ENCODE measurements around the gene EXOC6B. TPM values are rescaled to one million over a fixed set of nuclear protein-coding genes. Genes with fewer than 3 reads are reported as not detected.

The EXOC6B gene
- total and polyA plus RNA-seq, 10 of the 15 experiments (the other 5 are each of a cell fraction or from before 2014, with no cell fraction given): 0.23 to 2.2 (median 1.2) TPM

- FAIRE-seq: no peak
- in situ Hi-C loops (cut with MboI): no loop called here
- Histone ChIP-seq H3K4me2 (ENCODE audit: control insufficient read depth, insufficient read depth) (no peak overlapping the region), H3K4me1 (ENCODE audit: control insufficient read depth, insufficient read depth, low read length) (no peaks in the 10 kb centered on the region), H4K20me1 (ENCODE audit: control insufficient read depth, insufficient read depth) (no peaks in the 10 kb centered on the region), H3K4me3 (no peak overlapping the region), H3K27ac (ENCODE audit: control insufficient read depth, insufficient read depth) (no peak overlapping the region), H3K36me3 (ENCODE audit: control insufficient read depth in 2 of 2, insufficient read depth in 2 of 2, low read length in 1 of 2) (no peaks in the 10 kb centered on the region), H3K9ac (ENCODE audit: control insufficient read depth, insufficient read depth, low read length) (no peak overlapping the region), H3K9me3 (replicated peaks; ENCODE audit: control insufficient read depth, insufficient read depth, low read length) (no peaks in the 10 kb centered on the region), H3K27me3 (replicated peaks in 1 of 2; ENCODE audit: control insufficient read depth in 2 of 2, insufficient read depth in 2 of 2, low read length in 1 of 2) (no peaks in the 10 kb centered on the region), H3K79me2 (ENCODE audit: control insufficient read depth, insufficient read depth, low read length) (no peaks in the 10 kb centered on the region), H2AFZ (ENCODE audit: control insufficient read depth, low read depth, low read length) (no peak overlapping the region)
- ChIA-PET SMC1A (ENCODE audit: uncharacterized antibody, unreplicated experiment) (interaction anchor here (0.6 kb wide), 1 partner anchor 8 kb away, joined by 3 read pairs; no protein-coding TSS in a partner anchor), POLR2A (no interaction called here), RAD21 (ENCODE audit: unreplicated experiment) (no interaction called here), CTCF (interaction anchor here (0.7 to 3.1 kb wide), 3 partner anchors 11 to 716 kb away, joined by 3 to 13 read pairs (median 11); no protein-coding TSS in a partner anchor)
- no peak for DNase-seq (ENCODE audit: low read depth, low spot score)
- BruUV-seq (replicated peaks): no TSS peak
- WGBS (ENCODE audit: insufficient coverage, insufficient replicate concordance, low lambda C conversion rate, missing lambda C conversion rate): 73% methylated on average over 3 of the region's 3 CpGs
- TF ChIP-seq NFIC (IDR thresholded peaks at IDR 0.05; ENCODE audit: low read depth, low read length) (no peak), ZNF687 (IDR thresholded peaks at IDR 0.05) (no peak), STAT1 (conservative IDR thresholded peaks at IDR 0.05) (no peak)
- ATAC-seq: no peak
- intact Hi-C loops (cut with micrococcal nuclease; ENCODE audit: unreplicated experiment): loop anchor here (5.0 kb wide), 1 partner anchor 251 kb away; no protein-coding TSS in a partner anchor
These were observed 499.1 kb downstream of the EXOC6B start for GRCh38 chr2:72326759-72327158.

Measured in GM12878 (cell line).